ENCODE results near the gene DDX18.

DNA sequence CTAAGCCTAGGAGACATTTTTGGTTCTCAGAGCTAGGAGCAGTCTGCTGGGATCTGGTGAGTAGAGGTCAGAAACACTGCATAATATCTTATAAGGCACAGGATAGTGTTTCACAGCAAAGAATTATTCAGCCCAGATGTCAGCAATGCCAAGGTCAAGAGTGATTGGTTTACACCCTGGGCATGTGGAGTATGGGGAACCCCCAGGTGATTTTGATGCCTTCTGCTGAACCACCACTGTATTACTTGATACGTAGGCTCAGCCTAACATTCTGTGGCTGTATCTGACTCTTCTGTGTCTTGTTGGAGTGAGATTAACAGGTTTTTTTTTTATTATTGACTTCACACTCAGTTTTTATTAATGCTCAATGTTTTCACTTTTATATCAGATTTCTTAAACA lies 6.0 kb downstream of the DDX18 start:
- TF ChIP-seq, protein P1, sequence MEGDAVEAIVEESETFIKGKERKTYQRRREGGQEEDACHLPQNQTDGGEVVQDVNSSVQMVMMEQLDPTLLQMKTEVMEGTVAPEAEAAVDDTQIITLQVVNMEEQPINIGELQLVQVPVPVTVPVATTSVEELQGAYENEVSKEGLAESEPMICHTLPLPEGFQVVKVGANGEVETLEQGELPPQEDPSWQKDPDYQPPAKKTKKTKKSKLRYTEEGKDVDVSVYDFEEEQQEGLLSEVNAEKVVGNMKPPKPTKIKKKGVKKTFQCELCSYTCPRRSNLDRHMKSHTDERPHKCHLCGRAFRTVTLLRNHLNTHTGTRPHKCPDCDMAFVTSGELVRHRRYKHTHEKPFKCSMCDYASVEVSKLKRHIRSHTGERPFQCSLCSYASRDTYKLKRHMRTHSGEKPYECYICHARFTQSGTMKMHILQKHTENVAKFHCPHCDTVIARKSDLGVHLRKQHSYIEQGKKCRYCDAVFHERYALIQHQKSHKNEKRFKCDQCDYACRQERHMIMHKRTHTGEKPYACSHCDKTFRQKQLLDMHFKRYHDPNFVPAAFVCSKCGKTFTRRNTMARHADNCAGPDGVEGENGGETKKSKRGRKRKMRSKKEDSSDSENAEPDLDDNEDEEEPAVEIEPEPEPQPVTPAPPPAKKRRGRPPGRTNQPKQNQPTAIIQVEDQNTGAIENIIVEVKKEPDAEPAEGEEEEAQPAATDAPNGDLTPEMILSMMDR (IDR thresholded peaks at IDR 0.05 in 8 of 11, conservative IDR thresholded peaks at IDR 0.05 in 3 of 11): no peak
- TF ChIP-seq POLR2A (IDR thresholded peaks at IDR 0.05) (no peak), POLR2AphosphoS5 (IDR thresholded peaks at IDR 0.05) (no peak)
